Measurements from ENCODE around the gene TSPYL1.

- no peak for TF ChIP-seq POLR2A (IDR thresholded peaks at IDR 0.05; ENCODE audit: low read length)
- TF ChIP-seq GATA1 (IDR thresholded peaks at IDR 0.05; ENCODE audit: low read depth, low read length), result no peak
Observed at GRCh38 chr6:116234689-116235088, 45.0 kb downstream of the TSPYL1 start.

Data from erythroblast (primary cell).